HG02981 (cell line): ENCODE data around the gene NISCH.

Experiments used
- ATAC-seq: cut with Tn5 transposase; IDR thresholded peaks from one replicate; pipeline ENCODE4 v1.9.1; 2021; ENCODE audit warnings: mild to moderate bottlenecking, moderate library complexity; ENCODE audit not compliant: unreplicated experiment

The NISCH gene

GRCh38 chr3:52435246-52436101 lies 19.9 kb upstream of the NISCH start:
- ATAC-seq, result no peak

GRCh38 chr3:52436500-52437149 lies 18.8 kb upstream of the NISCH start:
- ATAC-seq, result no peak

- no peak for ATAC-seq
These were observed 17.9 kb upstream of the NISCH start for GRCh38 chr3:52437326-52438103.

- no peak for ATAC-seq
These were observed 17.4 kb upstream of the NISCH start for GRCh38 chr3:52438104-52438376.

GRCh38 chr3:52438579-52439425 lies 16.6 kb upstream of the NISCH start:
- no peak for ATAC-seq

- ATAC-seq, result no peak
These were observed 15.8 kb upstream of the NISCH start for GRCh38 chr3:52439426-52440248.

DNA sequence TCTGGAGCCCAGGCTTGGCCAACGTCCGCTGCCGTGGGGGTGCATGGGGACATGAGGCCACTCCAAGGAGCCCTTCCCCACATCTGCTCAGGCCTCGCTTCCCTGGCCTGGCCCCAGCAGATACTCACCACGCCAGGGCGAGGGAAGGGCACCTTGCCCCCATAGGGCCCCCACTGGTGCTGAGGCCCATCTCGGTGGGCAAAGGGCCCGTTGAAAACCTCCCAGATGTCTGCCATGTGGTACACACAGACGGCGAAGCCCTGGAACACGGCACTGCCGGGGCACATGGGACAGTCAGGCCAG lies 15.2 kb upstream of the NISCH start:
- no peak for ATAC-seq

GRCh38 chr3:52440671-52441070 lies 14.7 kb upstream of the NISCH start:
- no peak for ATAC-seq

- no peak for ATAC-seq
These were observed 14.2 kb upstream of the NISCH start for GRCh38 chr3:52441091-52441771.

GRCh38 chr3:52441772-52442332 lies 13.6 kb upstream of the NISCH start:
- ATAC-seq, result no peak

DNA sequence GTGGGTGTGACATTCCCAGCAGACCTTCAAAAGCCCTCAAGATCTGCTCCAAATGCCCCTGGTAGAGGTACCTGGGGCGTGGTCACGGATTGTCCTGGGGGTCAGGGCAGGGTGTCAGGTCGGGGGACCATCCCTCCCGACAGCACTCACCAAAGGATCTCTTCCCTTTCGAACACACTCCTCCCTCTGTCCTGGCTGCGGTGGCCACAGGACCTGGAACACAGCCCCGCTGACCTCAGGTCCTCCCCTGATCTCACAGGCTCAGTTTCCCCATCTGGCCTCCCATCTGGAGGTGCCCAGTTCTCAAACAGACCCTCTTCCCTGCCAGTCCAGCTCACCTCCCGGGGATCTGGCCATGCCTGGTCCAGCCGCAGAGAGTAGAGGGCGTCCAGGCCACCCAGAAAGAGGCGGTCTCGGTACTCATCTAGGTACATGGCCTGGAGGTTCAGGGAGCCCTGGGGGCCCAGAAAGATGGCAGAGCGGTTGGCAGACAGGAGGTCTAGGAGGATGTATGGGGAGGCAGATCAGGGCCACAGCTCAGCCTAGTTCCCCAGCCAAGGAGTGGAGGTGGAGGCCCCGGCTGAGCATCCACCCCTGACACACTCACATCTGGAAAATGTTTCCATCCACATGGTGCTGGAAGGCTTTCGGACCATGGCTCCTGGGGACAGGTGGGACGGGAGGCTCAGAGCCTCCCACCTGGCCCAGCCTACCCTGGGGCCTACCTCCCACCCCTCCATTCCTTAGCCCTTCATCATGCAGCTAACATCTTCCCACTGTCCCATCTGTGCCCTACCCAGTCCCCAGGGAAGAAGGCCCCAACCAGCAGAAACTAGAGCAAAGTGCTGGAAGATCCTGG lies 12.8 kb upstream of the NISCH start:
- no peak for ATAC-seq

DNA sequence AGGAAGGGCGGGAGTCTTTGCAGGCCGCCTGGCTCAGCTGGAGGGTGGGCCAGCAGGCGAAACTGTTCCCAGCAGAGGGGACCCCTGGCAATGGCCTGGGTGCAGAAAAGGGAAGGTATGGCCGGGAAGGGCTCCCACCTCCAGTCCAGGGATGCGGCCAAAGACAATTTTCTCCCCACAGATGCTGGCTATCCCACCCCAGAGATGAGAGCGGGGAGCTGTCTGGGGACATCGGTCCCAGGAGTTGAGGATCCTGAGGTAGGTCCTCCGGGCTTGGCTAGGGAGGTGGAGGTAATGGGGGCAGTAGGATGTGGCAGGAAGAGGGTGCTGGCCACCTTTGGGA lies 12.2 kb upstream of the NISCH start:
- no peak for ATAC-seq

DNA sequence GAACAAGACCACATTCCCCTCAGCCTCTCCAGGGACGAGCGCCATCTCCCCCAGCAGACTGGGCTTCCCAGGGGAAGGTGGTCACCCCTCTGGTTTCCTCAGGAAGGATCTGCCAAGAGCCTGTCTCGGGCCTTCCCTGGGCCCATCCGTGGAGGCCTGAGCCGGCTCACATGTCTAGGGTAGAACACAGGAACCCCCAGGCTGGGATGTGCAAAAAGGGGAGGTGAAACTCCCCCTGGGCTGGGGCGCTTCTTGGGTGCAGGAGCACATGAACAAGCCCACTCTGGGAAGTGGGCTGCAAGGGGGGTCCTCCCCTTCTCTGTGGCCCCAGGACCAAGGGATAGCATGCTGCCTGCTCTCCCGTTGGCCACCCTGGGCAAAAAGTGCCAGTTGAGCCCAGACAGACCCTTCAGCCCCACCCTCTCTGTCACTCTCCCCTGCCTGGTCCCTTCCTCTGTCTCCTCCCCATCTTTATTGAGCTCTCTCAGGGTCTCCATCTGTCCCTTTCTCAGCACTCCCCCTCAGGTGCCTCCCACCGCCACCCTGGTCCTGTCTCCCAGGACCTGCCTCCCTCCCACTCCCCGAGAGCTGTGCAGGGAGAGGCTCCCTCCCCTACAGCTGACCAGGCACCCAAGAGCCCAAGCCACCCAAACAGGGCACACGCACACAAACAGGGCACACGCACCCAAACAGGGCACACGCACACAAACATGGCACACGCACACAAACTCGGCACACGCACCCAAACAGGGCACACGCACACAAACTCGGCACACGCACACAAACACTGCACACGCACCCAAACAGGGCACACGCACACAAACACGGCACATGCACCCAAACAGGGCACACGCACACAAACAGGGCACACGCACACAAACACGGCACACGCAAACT lies 11.4 kb upstream of the NISCH start:
- no peak for ATAC-seq

- peak; percentile 79 for ATAC-seq
These were observed 10.3 kb upstream of the NISCH start, which contains the start of gene SEMA3G for GRCh38 chr3:52444860-52445793. TSS of gene SEMA3G (minus strand) at chr3:52445103. CDS start at chr3:52445027, 76 bp downstream.

- no peak for ATAC-seq
These were observed 9.4 kb upstream of the NISCH start for GRCh38 chr3:52446042-52446441.
